ENCODE results near the gene TMEM174. TPM values are rescaled to one million over a fixed set of nuclear protein-coding genes. Genes with fewer than 3 reads are reported as not detected.

TMEM174 gene
- total and polyA plus RNA-seq, 2 donors (not counting 1 experiment from before 2014, with no cell fraction given): not detected

DNA sequence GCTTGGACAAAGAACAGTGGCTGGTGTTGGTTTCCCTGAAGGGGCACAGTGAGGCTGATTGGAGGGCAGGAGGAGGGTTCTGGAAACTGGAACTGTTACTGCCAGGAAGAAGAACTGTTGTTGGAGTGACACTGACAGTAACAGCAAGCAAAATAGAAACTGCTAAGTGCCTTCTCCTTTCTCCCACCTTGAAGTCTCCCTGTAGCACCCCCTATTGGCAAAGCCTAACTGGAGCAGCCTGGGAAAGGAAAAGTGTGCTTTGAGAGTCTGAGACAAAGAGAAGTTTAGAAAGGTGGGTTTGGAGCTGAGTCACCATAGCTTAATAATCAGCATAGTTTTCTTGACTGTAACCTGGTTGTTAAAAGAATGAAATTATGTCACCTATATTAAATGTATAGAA is 2.5 kb upstream of the TMEM174 start:
- no peaks in the 10 kb centered on the region for H3K4me1 ChIP-seq (ENCODE audit: control insufficient read depth, extremely low read depth, insufficient read depth, low read length)
- no peak for TF ChIP-seq EZH2 (IDR thresholded peaks at IDR 0.05; ENCODE audit: low read length, missing control alignments)
- TF ChIP-seq CTCF (conservative IDR thresholded peaks at IDR 0.05 in 1 of 2, IDR thresholded peaks at IDR 0.05 in 1 of 2; ENCODE audit: low read depth in 1 of 2, low read length in 2 of 2): peak; percentile 44 to 71
- no peaks in the 10 kb centered on the region for H3K9me3 ChIP-seq (ENCODE audit: control insufficient read depth, insufficient read depth, low read depth, low read length)
- no peaks in the 10 kb centered on the region for H3K36me3 ChIP-seq (ENCODE audit: control insufficient read depth, insufficient read depth, low read length)
- DNase-seq (ENCODE audit: low read depth in 2 of 2): peak in 1 of 2 donors; percentile 31
- H4K20me1 ChIP-seq (ENCODE audit: control insufficient read depth, extremely low read depth, insufficient read depth, low read length): no peaks in the 10 kb centered on the region
- H2AFZ ChIP-seq (ENCODE audit: low read length): no peak overlapping the region
- H3K79me2 ChIP-seq (ENCODE audit: control insufficient read depth, insufficient read depth, low read length): no peaks in the 10 kb centered on the region
- H3K27me3 ChIP-seq (ENCODE audit: control insufficient read depth, insufficient read depth, low read length): peaks cover 22% of the 10 kb centered on the region
- no peak overlapping the region for H3K4me3 ChIP-seq (replicated peaks in 1 of 4; ENCODE audit: control extremely low read depth in 1 of 4, insufficient read depth in 1 of 4, low read depth in 3 of 4, low read length in 4 of 4)
- H3K27ac ChIP-seq (ENCODE audit: insufficient read depth, low read length): no peak overlapping the region
- H3K4me2 ChIP-seq (ENCODE audit: extremely low read depth, insufficient read depth, low read length): no peak overlapping the region
- no peak overlapping the region for H3K9ac ChIP-seq (ENCODE audit: insufficient read depth, low read length)

GRCh38 chr5:73171495-73171894 is 1.5 kb upstream of the TMEM174 start:
- H3K9me3 ChIP-seq (ENCODE audit: control insufficient read depth, insufficient read depth, low read depth, low read length): no peaks in the 10 kb centered on the region
- H3K4me3 ChIP-seq (replicated peaks in 1 of 4; ENCODE audit: control extremely low read depth in 1 of 4, insufficient read depth in 1 of 4, low read depth in 3 of 4, low read length in 4 of 4): no peak overlapping the region
- no peaks in the 10 kb centered on the region for H3K79me2 ChIP-seq (ENCODE audit: control insufficient read depth, insufficient read depth, low read length)
- no peak for DNase-seq (ENCODE audit: low read depth in 2 of 2)
- no peaks in the 10 kb centered on the region for H4K20me1 ChIP-seq (ENCODE audit: control insufficient read depth, extremely low read depth, insufficient read depth, low read length)
- H3K4me2 ChIP-seq (ENCODE audit: extremely low read depth, insufficient read depth, low read length): no peak overlapping the region
- no peak for TF ChIP-seq CTCF (conservative IDR thresholded peaks at IDR 0.05 in 1 of 2, IDR thresholded peaks at IDR 0.05 in 1 of 2; ENCODE audit: low read depth in 1 of 2, low read length in 2 of 2)
- no peak for TF ChIP-seq EZH2 (IDR thresholded peaks at IDR 0.05; ENCODE audit: low read length, missing control alignments)
- no peak overlapping the region for H2AFZ ChIP-seq (ENCODE audit: low read length)
- H3K27me3 ChIP-seq (ENCODE audit: control insufficient read depth, insufficient read depth, low read length): peaks cover 22% of the 10 kb centered on the region
- H3K4me1 ChIP-seq (ENCODE audit: control insufficient read depth, extremely low read depth, insufficient read depth, low read length): no peaks in the 10 kb centered on the region
- no peak overlapping the region for H3K9ac ChIP-seq (ENCODE audit: insufficient read depth, low read length)
- H3K36me3 ChIP-seq (ENCODE audit: control insufficient read depth, insufficient read depth, low read length): no peaks in the 10 kb centered on the region
- H3K27ac ChIP-seq (ENCODE audit: insufficient read depth, low read length): no peak overlapping the region

DNA sequence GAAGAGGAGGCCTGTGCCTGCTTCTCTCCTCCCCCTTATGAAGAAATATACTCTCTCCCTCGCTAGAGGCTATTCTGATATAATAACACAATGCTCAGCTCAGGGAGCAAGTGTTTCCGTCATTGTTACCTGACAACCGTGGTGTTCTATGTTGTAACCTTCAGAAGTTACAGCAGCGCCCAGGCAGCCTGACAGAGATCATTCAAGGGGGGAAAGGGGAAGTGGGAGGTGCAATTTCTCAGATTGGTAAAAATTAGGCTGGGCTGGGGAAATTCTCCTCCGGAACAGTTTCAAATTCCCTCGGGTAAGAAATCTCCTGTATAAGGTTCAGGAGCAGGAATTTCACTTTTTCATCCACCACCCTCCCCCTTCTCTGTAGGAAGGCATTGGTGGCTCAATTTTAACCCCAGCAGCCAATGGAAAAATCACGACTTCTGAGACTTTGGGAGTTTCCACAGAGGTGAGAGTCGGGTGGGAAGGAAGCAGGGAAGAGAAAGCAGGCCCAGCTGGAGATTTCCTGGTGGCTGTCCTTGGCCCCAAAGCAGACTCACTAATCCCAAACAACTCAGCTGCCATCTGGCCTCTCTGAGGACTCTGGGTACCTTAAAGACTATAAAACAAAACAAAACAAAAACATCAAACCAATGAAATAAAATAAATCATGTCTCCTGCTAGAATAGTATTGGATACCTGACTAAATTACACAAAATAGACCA is 1.3 kb downstream of the TMEM174 start:
- no peak overlapping the region for H3K27ac ChIP-seq (ENCODE audit: insufficient read depth, low read length)
- no peaks in the 10 kb centered on the region for H3K79me2 ChIP-seq (ENCODE audit: control insufficient read depth, insufficient read depth, low read length)
- H3K4me2 ChIP-seq (ENCODE audit: extremely low read depth, insufficient read depth, low read length): no peak overlapping the region
- H3K36me3 ChIP-seq (ENCODE audit: control insufficient read depth, insufficient read depth, low read length): no peaks in the 10 kb centered on the region
- no peak overlapping the region for H3K9ac ChIP-seq (ENCODE audit: insufficient read depth, low read length)
- H3K27me3 ChIP-seq (ENCODE audit: control insufficient read depth, insufficient read depth, low read length): peaks cover 29% of the 10 kb centered on the region
- DNase-seq (ENCODE audit: low read depth in 2 of 2): no peak
- H4K20me1 ChIP-seq (ENCODE audit: control insufficient read depth, extremely low read depth, insufficient read depth, low read length): no peaks in the 10 kb centered on the region
- H3K4me3 ChIP-seq (replicated peaks in 1 of 4; ENCODE audit: control extremely low read depth in 1 of 4, insufficient read depth in 1 of 4, low read depth in 3 of 4, low read length in 4 of 4): no peak overlapping the region
- no peak overlapping the region for H2AFZ ChIP-seq (ENCODE audit: low read length)
- TF ChIP-seq CTCF (conservative IDR thresholded peaks at IDR 0.05 in 1 of 2, IDR thresholded peaks at IDR 0.05 in 1 of 2; ENCODE audit: low read depth in 1 of 2, low read length in 2 of 2) (no peak), EZH2 (IDR thresholded peaks at IDR 0.05; ENCODE audit: low read length, missing control alignments) (no peak)
- H3K9me3 ChIP-seq (ENCODE audit: control insufficient read depth, insufficient read depth, low read depth, low read length): no peaks in the 10 kb centered on the region
- H3K4me1 ChIP-seq (ENCODE audit: control insufficient read depth, extremely low read depth, insufficient read depth, low read length): no peaks in the 10 kb centered on the region
